ENCODE data around the gene SNCA.

Gene SNCA

GRCh38 chr4:89708903-89709421 is 128.0 kb downstream of the SNCA start:
- H3K4me3 ChIP-seq (replicated peaks in 1 of 2; ENCODE audit: low read depth in 2 of 2, low read length in 2 of 2), result no peak overlapping the region
- no peak for TF ChIP-seq CTCF (IDR thresholded peaks at IDR 0.05; ENCODE audit: low read depth, low read length)
- peak in 1 of 2 donors; percentile 72 for DNase-seq (ENCODE audit: low read depth in 2 of 2)

GRCh38 chr4:89707467-89707866 is 129.5 kb downstream of the SNCA start:
- TF ChIP-seq CTCF (IDR thresholded peaks at IDR 0.05; ENCODE audit: low read depth, low read length), result no peak
- H3K4me3 ChIP-seq (replicated peaks in 1 of 2; ENCODE audit: low read depth in 2 of 2, low read length in 2 of 2), result no peak overlapping the region
- DNase-seq (ENCODE audit: low read depth in 2 of 2), result no peak

GRCh38 chr4:89704651-89705395 is 132.1 kb downstream of the SNCA start:
- H3K4me3 ChIP-seq (replicated peaks in 1 of 2; ENCODE audit: low read depth in 2 of 2, low read length in 2 of 2), result no peak overlapping the region
- no peak for DNase-seq (ENCODE audit: low read depth in 2 of 2)
- no peak for TF ChIP-seq CTCF (IDR thresholded peaks at IDR 0.05; ENCODE audit: low read depth, low read length)

- no peak for TF ChIP-seq CTCF (IDR thresholded peaks at IDR 0.05; ENCODE audit: low read depth, low read length)
- DNase-seq (ENCODE audit: low read depth in 2 of 2), result no peak
- H3K4me3 ChIP-seq (replicated peaks in 1 of 2; ENCODE audit: low read depth in 2 of 2, low read length in 2 of 2), result no peak overlapping the region
These were observed 133.0 kb downstream of the SNCA start for GRCh38 chr4:89703829-89704590.

- H3K4me3 ChIP-seq (replicated peaks in 1 of 2; ENCODE audit: low read depth in 2 of 2, low read length in 2 of 2), result no peak overlapping the region
- no peak for TF ChIP-seq CTCF (IDR thresholded peaks at IDR 0.05; ENCODE audit: low read depth, low read length)
- no peak for DNase-seq (ENCODE audit: low read depth in 2 of 2)
These were observed 136.1 kb downstream of the SNCA start for GRCh38 chr4:89700766-89701423.

GRCh38 chr4:89685690-89686089 is 151.3 kb downstream of the SNCA start:
- no peak overlapping the region for H3K4me3 ChIP-seq (replicated peaks in 1 of 2; ENCODE audit: low read depth in 2 of 2, low read length in 2 of 2)
- DNase-seq (ENCODE audit: low read depth in 2 of 2), result no peak
- no peak for TF ChIP-seq CTCF (IDR thresholded peaks at IDR 0.05; ENCODE audit: low read depth, low read length)
